Rectal smooth muscle tissue (tissue), 1 donor: ENCODE results near the gene RIPOR3.

Source experiments
- H3K27ac ChIP-seq: one replicate; pipeline ENCODE4 v1.7.0; 2013; ENCODE audit warnings: low read depth, low read length, inconsistent platforms
- H3K27me3 ChIP-seq: one replicate; pipeline ENCODE4 v1.7.0; 2013; ENCODE audit warnings: low read length; ENCODE audit not compliant: control insufficient read depth, insufficient read depth
- H3K36me3 ChIP-seq: one replicate; pipeline ENCODE4 v1.7.0; 2013; ENCODE audit warnings: low read length; ENCODE audit not compliant: control insufficient read depth, insufficient read depth
- H3K4me1 ChIP-seq: one replicate; pipeline ENCODE4 v1.7.0; 2013; ENCODE audit warnings: low read length; ENCODE audit not compliant: control insufficient read depth, insufficient read depth
- H3K4me3 ChIP-seq: one replicate; pipeline ENCODE4 v1.7.0; 2013; ENCODE audit warnings: low read length
- H3K9ac ChIP-seq: one replicate; pipeline ENCODE4 v1.7.0; 2013; ENCODE audit warnings: low read length

The RIPOR3 gene

GRCh38 chr20:50563133-50563944 is 128.0 kb downstream of the RIPOR3 start:
- no peak overlapping the region for H3K4me3 ChIP-seq
- H3K4me1 ChIP-seq: peaks cover 19% of the 10 kb centered on the region
- no peaks in the 10 kb centered on the region for H3K27me3 ChIP-seq
- no peak overlapping the region for H3K9ac ChIP-seq
- no peak overlapping the region for H3K27ac ChIP-seq
- H3K36me3 ChIP-seq: peaks cover 21% of the 10 kb centered on the region

GRCh38 chr20:50562262-50562701 is 129.1 kb downstream of the RIPOR3 start:
- Histone ChIP-seq H3K27ac (peak overlapping the region; percentile 76), H3K4me1 (peaks cover 19% of the 10 kb centered on the region), H3K36me3 (peaks cover 15% of the 10 kb centered on the region), H3K9ac (no peak overlapping the region), H3K4me3 (no peak overlapping the region), H3K27me3 (no peaks in the 10 kb centered on the region)

GRCh38 chr20:50561379-50562078 is 129.8 kb downstream of the RIPOR3 start:
- peak overlapping the region; percentile 76 for H3K27ac ChIP-seq
- no peaks in the 10 kb centered on the region for H3K27me3 ChIP-seq
- H3K4me1 ChIP-seq: peaks cover 19% of the 10 kb centered on the region
- H3K4me3 ChIP-seq: no peak overlapping the region
- H3K36me3 ChIP-seq: peaks cover 13% of the 10 kb centered on the region
- H3K9ac ChIP-seq: no peak overlapping the region

DNA sequence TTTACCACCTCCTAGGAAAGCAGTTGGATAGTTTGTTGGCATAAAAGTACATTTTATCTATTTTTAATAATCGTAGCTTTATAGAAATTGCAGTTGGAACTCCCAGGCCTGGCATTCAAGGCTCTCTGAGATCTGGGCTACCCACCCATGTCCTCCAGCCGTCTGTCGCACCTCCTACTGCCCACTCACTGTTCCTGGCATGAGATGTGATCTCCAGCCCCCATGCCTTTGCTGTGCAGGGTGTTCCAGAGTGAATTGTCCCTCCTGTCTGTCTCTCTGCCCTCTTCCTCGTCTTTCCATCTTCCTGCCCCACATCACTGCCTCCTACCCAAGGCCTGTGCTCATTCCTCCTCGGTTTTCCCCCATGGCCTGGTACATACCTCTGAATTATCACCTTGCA is 130.5 kb downstream of the RIPOR3 start:
- no peak overlapping the region for H3K9ac ChIP-seq
- peak overlapping the region; percentile 76 for H3K27ac ChIP-seq
- H3K27me3 ChIP-seq: no peaks in the 10 kb centered on the region
- peaks cover 19% of the 10 kb centered on the region for H3K4me1 ChIP-seq
- H3K4me3 ChIP-seq: no peak overlapping the region
- H3K36me3 ChIP-seq: peaks cover 10% of the 10 kb centered on the region

GRCh38 chr20:50559856-50560638 is 131.3 kb downstream of the RIPOR3 start:
- peaks cover 7% of the 10 kb centered on the region for H3K36me3 ChIP-seq
- H3K27ac ChIP-seq: no peak overlapping the region
- H3K27me3 ChIP-seq: no peaks in the 10 kb centered on the region
- H3K9ac ChIP-seq: no peak overlapping the region
- H3K4me1 ChIP-seq: peaks cover 19% of the 10 kb centered on the region
- no peak overlapping the region for H3K4me3 ChIP-seq

DNA sequence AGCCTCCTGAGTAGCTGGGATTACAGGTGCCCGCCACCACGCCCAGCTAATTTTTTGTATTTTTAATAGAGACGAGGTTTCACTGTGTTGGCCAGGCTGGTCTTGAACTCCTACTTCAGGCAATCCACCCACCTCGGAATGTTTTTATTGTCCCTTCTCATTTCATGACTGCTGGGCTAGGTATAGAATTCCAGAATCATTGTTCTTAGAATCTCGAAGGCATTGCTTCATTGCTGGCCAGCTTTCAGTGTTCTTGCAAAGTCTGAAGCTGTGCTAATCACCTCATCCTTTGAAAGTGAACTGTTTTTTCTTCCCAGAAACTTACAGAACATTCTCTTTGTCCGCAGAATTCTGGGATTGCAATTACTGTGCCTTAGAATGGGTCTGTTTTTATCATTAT is 132.2 kb downstream of the RIPOR3 start:
- Histone ChIP-seq H3K27ac (no peak overlapping the region), H3K9ac (no peak overlapping the region)

DNA sequence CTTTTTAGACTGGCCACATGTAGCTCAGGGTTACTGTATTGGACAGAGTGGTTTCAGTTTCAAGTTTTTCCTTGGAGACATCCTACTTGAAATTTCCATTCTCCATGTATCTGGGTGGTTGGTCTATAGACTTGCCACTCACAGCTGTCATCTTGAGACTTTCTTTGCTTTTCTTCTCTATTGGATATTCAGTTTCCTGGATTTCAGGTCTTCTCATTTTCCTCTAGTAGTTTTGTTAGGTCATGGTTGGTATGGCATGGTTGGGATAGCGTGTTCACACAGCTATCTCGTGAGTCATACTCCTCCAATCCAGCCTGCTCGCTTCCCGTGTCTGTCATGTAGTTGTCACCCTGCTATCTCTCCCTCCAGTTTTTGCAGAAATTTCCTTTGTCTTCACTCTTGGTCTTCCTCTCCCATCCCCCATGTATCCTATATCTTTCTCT is 132.8 kb downstream of the RIPOR3 start:
- peaks cover 19% of the 10 kb centered on the region for H3K4me1 ChIP-seq
- H3K4me3 ChIP-seq: no peak overlapping the region
- peaks cover 6% of the 10 kb centered on the region for H3K36me3 ChIP-seq
- H3K27me3 ChIP-seq: no peaks in the 10 kb centered on the region
- H3K27ac ChIP-seq: no peak overlapping the region
- no peak overlapping the region for H3K9ac ChIP-seq

More for the DNA sequence above, 132.2 kb downstream of the RIPOR3 start:
- Histone ChIP-seq H3K4me3 (no peak overlapping the region), H3K27me3 (no peaks in the 10 kb centered on the region), H3K36me3 (peaks cover 6% of the 10 kb centered on the region), H3K4me1 (peaks cover 19% of the 10 kb centered on the region)

DNA sequence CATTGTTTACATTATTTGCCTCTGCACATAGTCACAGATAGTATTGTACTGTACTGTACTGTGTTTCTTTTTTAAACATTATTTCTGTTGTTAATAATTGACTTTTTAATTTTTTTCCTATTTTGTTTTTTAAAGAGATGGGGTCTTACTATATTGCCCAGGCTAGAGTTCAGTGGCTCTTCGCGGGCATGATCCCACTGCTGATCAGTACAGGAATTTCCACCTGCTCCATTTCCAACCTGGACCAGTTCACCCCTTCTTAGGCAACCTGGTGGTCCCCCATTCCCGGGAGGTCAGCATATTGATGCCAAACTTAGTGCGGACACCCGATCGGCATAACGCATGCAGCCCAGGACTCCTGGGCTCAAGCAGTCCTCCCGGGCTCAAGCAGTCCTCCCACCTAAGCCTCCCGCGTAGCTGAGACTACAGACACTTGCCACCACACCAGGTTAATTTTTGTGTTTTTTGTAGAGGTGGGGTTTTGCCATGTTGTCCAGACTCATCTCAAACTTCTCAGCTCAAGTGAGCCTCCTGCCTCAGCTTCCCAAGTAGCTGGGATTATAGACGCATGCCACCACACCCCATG is 133.7 kb downstream of the RIPOR3 start:
- no peak overlapping the region for H3K27ac ChIP-seq
- H3K4me3 ChIP-seq: no peak overlapping the region
- no peak overlapping the region for H3K9ac ChIP-seq
- peaks cover 5% of the 10 kb centered on the region for H3K36me3 ChIP-seq
- no peaks in the 10 kb centered on the region for H3K27me3 ChIP-seq
- peaks cover 19% of the 10 kb centered on the region for H3K4me1 ChIP-seq

GRCh38 chr20:50555662-50556061 is 135.7 kb downstream of the RIPOR3 start:
- Histone ChIP-seq H3K27me3 (no peaks in the 10 kb centered on the region), H3K27ac (no peak overlapping the region)

GRCh38 chr20:50554694-50555579 is 136.4 kb downstream of the RIPOR3 start:
- H3K27ac ChIP-seq: no peak overlapping the region
- peaks cover 3% of the 10 kb centered on the region for H3K4me1 ChIP-seq
- H3K9ac ChIP-seq: no peak overlapping the region
- no peaks in the 10 kb centered on the region for H3K36me3 ChIP-seq
- H3K4me3 ChIP-seq: no peak overlapping the region
- no peaks in the 10 kb centered on the region for H3K27me3 ChIP-seq

More at GRCh38 chr20:50555662-50556061, 135.7 kb downstream of the RIPOR3 start:
- Histone ChIP-seq H3K4me3 (no peak overlapping the region), H3K4me1 (peaks cover 5% of the 10 kb centered on the region), H3K36me3 (no peaks in the 10 kb centered on the region), H3K9ac (no peak overlapping the region)

GRCh38 chr20:50552979-50553378 is 138.4 kb downstream of the RIPOR3 start:
- Histone ChIP-seq H3K4me3 (no peak overlapping the region), H3K27ac (no peak overlapping the region), H3K36me3 (no peaks in the 10 kb centered on the region), H3K27me3 (no peaks in the 10 kb centered on the region), H3K9ac (no peak overlapping the region), H3K4me1 (peaks cover 3% of the 10 kb centered on the region)
